Measurements from ENCODE around the gene SUPT6H. TPM values are rescaled to one million over a fixed set of nuclear protein-coding genes. Genes with fewer than 3 reads are reported as not detected.

SUPT6H gene
- total RNA-seq, 4 donors from 2014 or later: 48.3 to 81.9 (median 64.8) TPM

DNA sequence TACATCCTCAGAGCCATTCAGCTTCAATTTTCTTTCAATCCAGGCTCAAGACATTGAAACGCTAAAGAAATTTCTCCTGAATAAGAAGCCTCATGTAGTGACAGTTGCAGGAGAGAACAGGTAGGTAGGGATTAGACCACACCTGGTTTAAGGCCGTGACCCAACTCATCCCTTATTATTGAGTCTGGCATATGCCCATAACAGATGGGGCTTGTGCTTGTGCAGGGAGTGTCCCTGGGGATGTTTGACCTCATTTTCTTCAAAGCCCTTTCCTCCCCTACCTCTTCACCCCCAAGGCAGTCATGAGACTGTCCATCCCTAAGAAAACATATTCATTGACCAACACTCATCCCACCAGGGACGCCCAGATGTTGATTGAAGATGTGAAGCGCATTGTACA is 24.3 kb downstream of the SUPT6H start:
- DNase-seq (no peak), ATAC-seq (no peak)
- H3K27ac ChIP-seq: no peak overlapping the region
- no peak for TF ChIP-seq POLR2A (IDR thresholded peaks at IDR 0.05)
- TF ChIP-seq, protein P1, sequence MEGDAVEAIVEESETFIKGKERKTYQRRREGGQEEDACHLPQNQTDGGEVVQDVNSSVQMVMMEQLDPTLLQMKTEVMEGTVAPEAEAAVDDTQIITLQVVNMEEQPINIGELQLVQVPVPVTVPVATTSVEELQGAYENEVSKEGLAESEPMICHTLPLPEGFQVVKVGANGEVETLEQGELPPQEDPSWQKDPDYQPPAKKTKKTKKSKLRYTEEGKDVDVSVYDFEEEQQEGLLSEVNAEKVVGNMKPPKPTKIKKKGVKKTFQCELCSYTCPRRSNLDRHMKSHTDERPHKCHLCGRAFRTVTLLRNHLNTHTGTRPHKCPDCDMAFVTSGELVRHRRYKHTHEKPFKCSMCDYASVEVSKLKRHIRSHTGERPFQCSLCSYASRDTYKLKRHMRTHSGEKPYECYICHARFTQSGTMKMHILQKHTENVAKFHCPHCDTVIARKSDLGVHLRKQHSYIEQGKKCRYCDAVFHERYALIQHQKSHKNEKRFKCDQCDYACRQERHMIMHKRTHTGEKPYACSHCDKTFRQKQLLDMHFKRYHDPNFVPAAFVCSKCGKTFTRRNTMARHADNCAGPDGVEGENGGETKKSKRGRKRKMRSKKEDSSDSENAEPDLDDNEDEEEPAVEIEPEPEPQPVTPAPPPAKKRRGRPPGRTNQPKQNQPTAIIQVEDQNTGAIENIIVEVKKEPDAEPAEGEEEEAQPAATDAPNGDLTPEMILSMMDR (IDR thresholded peaks at IDR 0.05 in 4 of 5, conservative IDR thresholded peaks at IDR 0.05 in 1 of 5): no peak
- intact Hi-C loops (cut with DNase I; ENCODE audit: low total_unique reads): no loop called here
- H3K9me3 ChIP-seq: no peaks in the 10 kb centered on the region
- H3K4me3 ChIP-seq: no peak overlapping the region
- H3K36me3 ChIP-seq: peaks cover 29 to 100% of the 10 kb centered on the region in 2 donors
- H3K27me3 ChIP-seq: no peaks in the 10 kb centered on the region
- no peaks in the 10 kb centered on the region for H3K4me1 ChIP-seq
- in situ Hi-C loops (cut with MboI; ENCODE audit: low sequenced_read_pairs in 4 of 4): no loop called here

DNA sequence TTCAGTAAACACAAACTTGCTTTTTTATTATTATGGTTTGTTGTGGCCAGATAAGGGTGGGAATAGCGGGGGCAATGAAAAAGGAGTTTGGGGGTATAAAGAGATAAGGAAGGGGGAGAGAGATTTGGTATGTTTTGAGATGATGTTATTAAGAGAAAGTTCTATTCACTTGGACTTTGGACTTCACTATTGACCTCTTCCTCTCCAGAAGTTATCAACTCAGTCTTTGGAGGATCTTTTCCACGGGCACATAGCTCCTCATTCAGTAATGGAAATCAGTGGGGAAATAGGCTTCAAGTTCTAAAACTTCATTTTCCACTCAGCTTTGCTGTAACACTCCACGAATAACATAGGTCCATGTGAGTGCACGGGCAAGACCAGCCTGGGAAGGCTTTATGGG is 26.5 kb downstream of the SUPT6H start:
- H3K4me3 ChIP-seq: no peak overlapping the region
- H3K27me3 ChIP-seq: no peaks in the 10 kb centered on the region
- no peak for TF ChIP-seq POLR2A (IDR thresholded peaks at IDR 0.05)
- TF ChIP-seq, protein P1 (IDR thresholded peaks at IDR 0.05 in 4 of 5, conservative IDR thresholded peaks at IDR 0.05 in 1 of 5): no peak
- no peak overlapping the region for H3K27ac ChIP-seq
- in situ Hi-C loops (cut with MboI; ENCODE audit: low sequenced_read_pairs in 4 of 4) (no loop called here), intact Hi-C loops (cut with DNase I; ENCODE audit: low total_unique reads) (no loop called here)
- DNase-seq (no peak), ATAC-seq (no peak)
- H3K4me1 ChIP-seq: no peaks in the 10 kb centered on the region
- peaks cover 22 to 96% of the 10 kb centered on the region in 2 donors for H3K36me3 ChIP-seq
- H3K9me3 ChIP-seq: no peaks in the 10 kb centered on the region

DNA sequence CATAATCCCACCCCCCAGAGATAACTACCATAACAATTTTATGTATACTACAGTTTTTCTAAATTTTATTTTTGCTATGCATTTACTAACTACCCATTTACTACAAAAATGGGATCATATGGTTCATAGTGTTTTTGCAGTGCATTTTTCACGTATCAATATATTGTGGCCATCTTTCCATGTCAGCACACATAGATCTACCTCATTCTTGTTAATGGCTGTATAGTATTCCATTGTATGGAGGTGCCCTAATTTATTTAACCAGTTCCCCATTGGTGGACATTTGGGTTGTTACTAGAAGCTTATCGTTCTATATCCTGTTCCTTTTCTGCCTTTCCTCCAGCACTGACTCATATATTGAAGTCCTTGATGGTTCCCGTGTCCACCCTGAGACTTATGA is 27.0 kb downstream of the SUPT6H start:
- no peak overlapping the region for H3K27ac ChIP-seq
- no peak overlapping the region for H3K4me3 ChIP-seq
- H3K4me1 ChIP-seq: no peaks in the 10 kb centered on the region
- H3K36me3 ChIP-seq: peaks cover 22 to 96% of the 10 kb centered on the region in 2 donors
- ATAC-seq: no peak
- intact Hi-C loops (cut with DNase I; ENCODE audit: low total_unique reads): no loop called here
- H3K9me3 ChIP-seq: no peaks in the 10 kb centered on the region
- no peak for DNase-seq
- no peaks in the 10 kb centered on the region for H3K27me3 ChIP-seq
- no peak for TF ChIP-seq POLR2A (IDR thresholded peaks at IDR 0.05)
- TF ChIP-seq, protein P1 (IDR thresholded peaks at IDR 0.05 in 4 of 5, conservative IDR thresholded peaks at IDR 0.05 in 1 of 5): no peak
- in situ Hi-C loops (cut with MboI; ENCODE audit: low sequenced_read_pairs in 4 of 4): no loop called here

DNA sequence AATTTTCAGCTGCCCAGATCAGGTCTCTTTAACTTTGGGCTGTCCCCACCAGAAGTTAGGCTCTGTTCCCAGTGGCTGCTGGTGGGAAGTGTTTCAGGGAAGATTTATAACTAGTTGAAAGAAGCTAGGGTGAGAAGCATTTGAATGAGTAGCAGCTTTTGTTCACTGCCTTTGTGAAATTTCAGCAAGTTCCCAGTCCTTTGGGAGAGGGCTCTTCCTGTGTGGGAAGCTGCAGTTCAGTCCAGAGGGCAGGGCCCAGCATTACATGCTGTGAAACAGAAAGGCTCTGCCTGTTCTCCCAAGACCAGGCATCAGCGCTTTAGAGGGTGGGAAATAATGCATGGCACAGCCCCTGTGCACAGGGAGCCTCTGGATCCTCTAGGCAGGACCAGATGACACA is 31.9 kb downstream of the SUPT6H start:
- intact Hi-C loops (cut with DNase I; ENCODE audit: low total_unique reads): no loop called here
- Histone ChIP-seq H3K27me3 (no peaks in the 10 kb centered on the region), H3K4me1 (no peaks in the 10 kb centered on the region), H3K27ac (no peak overlapping the region), H3K9me3 (no peaks in the 10 kb centered on the region), H3K36me3 (peaks cover 19 to 96% of the 10 kb centered on the region in 2 donors), H3K4me3 (no peak overlapping the region)
- in situ Hi-C loops (cut with MboI; ENCODE audit: low sequenced_read_pairs in 4 of 4): no loop called here
- TF ChIP-seq POLR2A (IDR thresholded peaks at IDR 0.05): no peak
- TF ChIP-seq, protein P1 (IDR thresholded peaks at IDR 0.05 in 4 of 5, conservative IDR thresholded peaks at IDR 0.05 in 1 of 5): no peak
- ATAC-seq (no peak), DNase-seq (no peak)

DNA sequence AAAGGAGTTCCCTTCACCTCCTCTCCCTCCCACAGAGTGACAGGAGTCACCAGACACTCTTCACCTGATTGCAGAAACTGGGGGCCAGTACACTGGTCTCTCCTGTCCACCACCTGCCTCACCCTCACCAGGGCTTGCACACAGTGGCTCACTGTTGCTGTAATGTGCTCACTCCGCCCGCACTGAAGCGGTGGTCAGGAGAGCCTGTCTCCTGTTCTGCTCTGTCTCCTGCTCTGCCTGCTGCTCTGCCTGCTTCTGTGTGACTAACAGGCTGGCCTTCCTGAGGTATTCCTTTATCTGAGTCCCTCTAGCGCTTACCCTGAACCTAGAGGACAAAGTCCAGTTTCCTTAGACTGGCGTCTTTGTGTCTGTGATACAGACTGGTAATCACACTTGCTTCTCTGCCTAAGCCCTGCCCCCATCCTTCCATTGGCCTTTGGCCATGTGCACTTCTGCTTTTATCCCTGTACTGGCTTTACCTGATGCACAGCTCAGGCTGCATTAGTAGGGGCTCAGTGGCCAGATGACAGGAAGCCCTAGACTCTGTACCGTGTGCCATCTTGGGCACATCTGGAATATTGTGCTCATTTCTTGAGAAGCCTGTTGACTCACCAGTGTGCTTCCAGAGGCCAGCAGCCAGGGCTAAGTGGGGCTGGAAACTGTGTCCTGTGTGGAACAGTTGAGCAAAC is 36.4 kb downstream of the SUPT6H start:
- TF ChIP-seq, protein P1 (IDR thresholded peaks at IDR 0.05 in 4 of 5, conservative IDR thresholded peaks at IDR 0.05 in 1 of 5): no peak
- no peak for TF ChIP-seq POLR2A (IDR thresholded peaks at IDR 0.05)
- DNase-seq (no peak), ATAC-seq (no peak)
- intact Hi-C loops (cut with DNase I; ENCODE audit: low total_unique reads) (no loop called here), in situ Hi-C loops (cut with MboI; ENCODE audit: low sequenced_read_pairs in 4 of 4) (no loop called here)
- Histone ChIP-seq H3K27ac (no peak overlapping the region), H3K4me3 (no peak overlapping the region), H3K36me3 (peaks cover 8 to 100% of the 10 kb centered on the region in 2 donors), H3K27me3 (no peaks in the 10 kb centered on the region), H3K9me3 (no peaks in the 10 kb centered on the region), H3K4me1 (no peaks in the 10 kb centered on the region)

All from gastrocnemius medialis (tissue), 4 donors.